Endometrial microvascular endothelial cells (primary cell): ENCODE results near the gene PLAAT5. TPM values are rescaled to one million over a fixed set of nuclear protein-coding genes. Genes with fewer than 3 reads are reported as not detected.
"Not testable (repeated sequence)": the region's sequence is repeated elsewhere in the genome, so short reads cannot be mapped to it uniquely, and the experiment has no call there.

Experiments used
- in situ Hi-C: cut with HindIII; loops from 2 replicates; pipeline ENCODE4 v1.10.0; 2017; ENCODE audit warnings: low sequenced_read_pairs, low pct_unique_long_range_greater_than_20kb; ENCODE audit errors: inconsistent ontology term
- total RNA-seq: library from RNA; depleted of rRNA; stranded (reverse); fragments of >200 nt; gene quantifications from one replicate; pipeline ENCODE4 v1.2.3, GENCODE V29; 2015; ENCODE audit errors: inconsistent ontology term

The PLAAT5 gene
- total RNA-seq: not detected

- in situ Hi-C loops: no loop called here
Measured at GRCh38 chr11:63490551-63491239, at the start of gene PLAAT5. TSS of gene PLAAT5 (minus strand) at chr11:63491167. CDS start at chr11:63491034, 133 bp downstream.

- in situ Hi-C loops: no loop called here
Measured at GRCh38 chr11:63537293-63538101, 46.5 kb upstream of the PLAAT5 start.

- in situ Hi-C loops: no loop called here
Measured at GRCh38 chr11:63536669-63537292, 45.8 kb upstream of the PLAAT5 start, which contains the start of gene PLAAT4. TSS of gene PLAAT4 (plus strand) at chr11:63536808. CDS start at chr11:63536869, 61 bp downstream.

GRCh38 chr11:63535734-63536133 is 44.8 kb upstream of the PLAAT5 start:
- in situ Hi-C loops: no loop called here

- in situ Hi-C loops: no loop called here
Measured at GRCh38 chr11:63534895-63535461, 44.0 kb upstream of the PLAAT5 start.

GRCh38 chr11:63534076-63534475 is 43.1 kb upstream of the PLAAT5 start:
- in situ Hi-C loops: no loop called here

- in situ Hi-C loops: no loop called here
Measured at GRCh38 chr11:63532799-63533475, 42.0 kb upstream of the PLAAT5 start.

GRCh38 chr11:63532117-63532516 is 41.1 kb upstream of the PLAAT5 start:
- in situ Hi-C loops: no loop called here

GRCh38 chr11:63531074-63531792 is 40.3 kb upstream of the PLAAT5 start:
- in situ Hi-C loops: not testable (repeated sequence)

GRCh38 chr11:63530021-63530420 is 39.1 kb upstream of the PLAAT5 start:
- in situ Hi-C loops: no loop called here

GRCh38 chr11:63529373-63529772 is 38.4 kb upstream of the PLAAT5 start:
- in situ Hi-C loops: not testable (repeated sequence)

GRCh38 chr11:63528729-63529278 is 37.8 kb upstream of the PLAAT5 start:
- in situ Hi-C loops: not testable (repeated sequence)

GRCh38 chr11:63528156-63528555 is 37.2 kb upstream of the PLAAT5 start:
- in situ Hi-C loops: not testable (repeated sequence)

- in situ Hi-C loops: no loop called here
Measured at GRCh38 chr11:63527667-63528066, 36.7 kb upstream of the PLAAT5 start.

GRCh38 chr11:63523151-63523550 is 32.2 kb upstream of the PLAAT5 start:
- in situ Hi-C loops: no loop called here

- in situ Hi-C loops: no loop called here
Measured at GRCh38 chr11:63521896-63522295, 30.9 kb upstream of the PLAAT5 start.

GRCh38 chr11:63520606-63521170 is 29.7 kb upstream of the PLAAT5 start:
- in situ Hi-C loops: no loop called here

- in situ Hi-C loops: no loop called here
Measured at GRCh38 chr11:63518548-63518947, 27.6 kb upstream of the PLAAT5 start.
